ENCODE data around the gene NR5A2. TPM values are rescaled to one million over a fixed set of nuclear protein-coding genes. Genes with fewer than 3 reads are reported as not detected.

Gene NR5A2
- total RNA-seq, 1 donor from 2014 or later = 1.4 TPM

- TF ChIP-seq, protein P1, sequence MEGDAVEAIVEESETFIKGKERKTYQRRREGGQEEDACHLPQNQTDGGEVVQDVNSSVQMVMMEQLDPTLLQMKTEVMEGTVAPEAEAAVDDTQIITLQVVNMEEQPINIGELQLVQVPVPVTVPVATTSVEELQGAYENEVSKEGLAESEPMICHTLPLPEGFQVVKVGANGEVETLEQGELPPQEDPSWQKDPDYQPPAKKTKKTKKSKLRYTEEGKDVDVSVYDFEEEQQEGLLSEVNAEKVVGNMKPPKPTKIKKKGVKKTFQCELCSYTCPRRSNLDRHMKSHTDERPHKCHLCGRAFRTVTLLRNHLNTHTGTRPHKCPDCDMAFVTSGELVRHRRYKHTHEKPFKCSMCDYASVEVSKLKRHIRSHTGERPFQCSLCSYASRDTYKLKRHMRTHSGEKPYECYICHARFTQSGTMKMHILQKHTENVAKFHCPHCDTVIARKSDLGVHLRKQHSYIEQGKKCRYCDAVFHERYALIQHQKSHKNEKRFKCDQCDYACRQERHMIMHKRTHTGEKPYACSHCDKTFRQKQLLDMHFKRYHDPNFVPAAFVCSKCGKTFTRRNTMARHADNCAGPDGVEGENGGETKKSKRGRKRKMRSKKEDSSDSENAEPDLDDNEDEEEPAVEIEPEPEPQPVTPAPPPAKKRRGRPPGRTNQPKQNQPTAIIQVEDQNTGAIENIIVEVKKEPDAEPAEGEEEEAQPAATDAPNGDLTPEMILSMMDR (IDR thresholded peaks at IDR 0.05) = no peak
- ATAC-seq (no peak), DNase-seq (no peak)
- H3K36me3 ChIP-seq = no peaks in the 10 kb centered on the region
- H3K4me3 ChIP-seq = no peak overlapping the region
- peaks cover 4% of the 10 kb centered on the region for H3K27me3 ChIP-seq (ENCODE audit: low read depth)
- intact Hi-C loops (cut with DNase I) = no loop called here
- no peak overlapping the region for H3K27ac ChIP-seq
- H3K4me1 ChIP-seq = no peaks in the 10 kb centered on the region
- H3K9me3 ChIP-seq = no peaks in the 10 kb centered on the region
Observed at GRCh38 chr1:200021577-200022238, 5.8 kb upstream of the NR5A2 start.

GRCh38 chr1:200022239-200022804 is 5.2 kb upstream of the NR5A2 start:
- no peak overlapping the region for H3K4me3 ChIP-seq

DNA sequence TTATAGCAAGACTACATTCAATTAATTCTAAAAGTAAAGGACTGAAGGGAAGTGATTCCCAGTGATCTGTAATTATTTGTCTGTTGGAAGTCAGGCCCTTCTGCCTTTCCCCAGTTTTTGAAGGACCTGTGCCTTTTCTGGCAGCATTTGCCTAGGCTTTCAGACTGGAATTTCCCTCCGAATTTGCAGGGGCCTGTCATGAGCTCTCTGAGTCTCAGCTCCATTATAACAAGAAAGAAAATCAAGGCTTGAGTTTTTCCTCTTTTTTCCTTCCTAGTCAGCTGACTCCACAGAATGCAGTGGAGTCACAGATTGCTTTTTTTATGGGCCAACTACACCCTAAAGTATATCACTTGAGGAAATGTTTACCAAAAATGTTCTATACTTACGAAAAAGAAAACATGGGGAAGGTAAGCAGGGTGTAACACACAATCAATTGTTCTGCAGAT is 1.1 kb downstream of the NR5A2 start:
- intact Hi-C loops (cut with DNase I) = no loop called here
- peak overlapping the region; percentile 36 for H3K27ac ChIP-seq
- H3K27me3 ChIP-seq (ENCODE audit: low read depth) = peaks cover 46% of the 10 kb centered on the region

More at GRCh38 chr1:200022239-200022804, 5.2 kb upstream of the NR5A2 start:
- Histone ChIP-seq H3K27ac (no peak overlapping the region), H3K36me3 (no peaks in the 10 kb centered on the region), H3K4me1 (no peaks in the 10 kb centered on the region), H3K27me3 (ENCODE audit: low read depth) (peaks cover 7% of the 10 kb centered on the region), H3K9me3 (no peaks in the 10 kb centered on the region)
- TF ChIP-seq, protein P1 (IDR thresholded peaks at IDR 0.05) = no peak
- DNase-seq = no peak
- ATAC-seq = no peak
- intact Hi-C loops (cut with DNase I) = no loop called here

GRCh38 chr1:200029035-200029821 is 1.7 kb downstream of the NR5A2 start:
- Histone ChIP-seq H3K9me3 (no peaks in the 10 kb centered on the region), H3K36me3 (no peaks in the 10 kb centered on the region), H3K27me3 (ENCODE audit: low read depth) (peaks cover 50% of the 10 kb centered on the region), H3K4me1 (peaks cover 15% of the 10 kb centered on the region), H3K4me3 (peak overlapping the region; percentile 57), H3K27ac (peak overlapping the region; percentile 36)
- TF ChIP-seq, protein P1 (IDR thresholded peaks at IDR 0.05) = no peak
- ATAC-seq = peak; percentile 79 to 90
- DNase-seq = no peak
- intact Hi-C loops (cut with DNase I) = no loop called here

More for the DNA sequence above, 1.1 kb downstream of the NR5A2 start:
- no peaks in the 10 kb centered on the region for H3K9me3 ChIP-seq
- DNase-seq = no peak
- no peaks in the 10 kb centered on the region for H3K36me3 ChIP-seq
- no peak for ATAC-seq
- TF ChIP-seq, protein P1 (IDR thresholded peaks at IDR 0.05) = no peak
- H3K4me3 ChIP-seq = peak overlapping the region; percentile 57
- H3K4me1 ChIP-seq = peaks cover 15% of the 10 kb centered on the region

- ATAC-seq = peak in 1 of 2 donors; percentile 32
- H3K9me3 ChIP-seq = no peaks in the 10 kb centered on the region
- peak overlapping the region; percentile 57 for H3K4me3 ChIP-seq
- peaks cover 15% of the 10 kb centered on the region for H3K4me1 ChIP-seq
- intact Hi-C loops (cut with DNase I) = no loop called here
- no peak overlapping the region for H3K27ac ChIP-seq
- H3K27me3 ChIP-seq (ENCODE audit: low read depth) = peaks cover 55% of the 10 kb centered on the region
- H3K36me3 ChIP-seq = no peaks in the 10 kb centered on the region
- DNase-seq = no peak
- TF ChIP-seq, protein P1 (IDR thresholded peaks at IDR 0.05) = no peak
Observed at GRCh38 chr1:200029822-200030152, 2.3 kb downstream of the NR5A2 start.
